Transverse colon (tissue), 4 donors: ENCODE results near the gene KRT33A.

Experiments
- CTCF ChIP-seq, 5 experiments: fragments of 200-600 bp in 3 of 5; fragments of 450-650 bp in 2 of 5; sonication (generic) in 3 of 5; IDR thresholded peaks; 1 replicate in 2 of 5; 2 replicates in 3 of 5; pipeline ENCODE4 v1.5.1; 2016 to 2017; ENCODE audit warnings: antibody characterized with exemption in 5 of 5, inconsistent platforms in 3 of 5, mild to moderate bottlenecking in 2 of 5, moderate library complexity in 1 of 5
- POLR2A ChIP-seq: fragments of 450-650 bp; IDR thresholded peaks from one replicate; pipeline ENCODE4 v1.6.1; 2016; ENCODE audit warnings: antibody characterized with exemption, mild to moderate bottlenecking, moderate library complexity
- POLR2AphosphoS5 ChIP-seq, 3 donors: sonication (generic); formaldehyde crosslinking; IDR thresholded peaks; one replicate each; pipeline ENCODE4 v1.6.1; 2016; ENCODE audit warnings: antibody characterized with exemption in 3 of 3

- TF ChIP-seq POLR2A (no peak), POLR2AphosphoS5 (IDR thresholded peaks at IDR 0.05) (no peak), CTCF (IDR thresholded peaks at IDR 0.05) (no peak)
These were observed 35.6 kb upstream of the KRT33A start for GRCh38 chr17:41386227-41386626.
